Kasumi-1 (cell line): ENCODE data around the gene ABCA13.

Source experiments
- DNase-seq, 2 experiments: peaks; one replicate each; lab custom pipeline; 2025; lab: John Stamatoyannopoulos, UW

ABCA13 gene

GRCh38 chr7:48518092-48518491 is 346.8 kb downstream of the ABCA13 start:
- DNase-seq, result no peak

- no peak for DNase-seq
These were observed 351.4 kb downstream of the ABCA13 start for GRCh38 chr7:48522692-48523091.

GRCh38 chr7:48525736-48526732 is 354.8 kb downstream of the ABCA13 start:
- no peak for DNase-seq

GRCh38 chr7:48528646-48529045 is 357.4 kb downstream of the ABCA13 start:
- no peak for DNase-seq

- DNase-seq, result no peak
These were observed 366.3 kb downstream of the ABCA13 start for GRCh38 chr7:48537561-48537960.

- DNase-seq, result no peak
These were observed 369.5 kb downstream of the ABCA13 start for GRCh38 chr7:48540746-48541145.

- DNase-seq, result no peak
These were observed 377.4 kb downstream of the ABCA13 start for GRCh38 chr7:48548667-48549066.

- no peak for DNase-seq
These were observed 380.4 kb downstream of the ABCA13 start for GRCh38 chr7:48551652-48552051.

GRCh38 chr7:48563334-48563733 is 392.1 kb downstream of the ABCA13 start:
- DNase-seq, result no peak

- DNase-seq, result no peak
These were observed 404.3 kb downstream of the ABCA13 start for GRCh38 chr7:48575516-48575915.

- no peak for DNase-seq
These were observed 416.2 kb downstream of the ABCA13 start for GRCh38 chr7:48587475-48587874.

GRCh38 chr7:48594349-48594748 is 423.1 kb downstream of the ABCA13 start:
- no peak for DNase-seq

GRCh38 chr7:48595756-48596155 is 424.5 kb downstream of the ABCA13 start:
- no peak for DNase-seq

- DNase-seq, result no peak
These were observed 439.4 kb downstream of the ABCA13 start for GRCh38 chr7:48610705-48611104.

- DNase-seq, result no peak
These were observed 440.7 kb downstream of the ABCA13 start for GRCh38 chr7:48611993-48612392.

- no peak for DNase-seq
These were observed 446.2 kb downstream of the ABCA13 start for GRCh38 chr7:48617508-48617907.

GRCh38 chr7:48617993-48618392 is 446.7 kb downstream of the ABCA13 start:
- no peak for DNase-seq

GRCh38 chr7:48621076-48621475 is 449.8 kb downstream of the ABCA13 start:
- DNase-seq, result no peak

- no peak for DNase-seq
These were observed 455.9 kb downstream of the ABCA13 start for GRCh38 chr7:48627164-48627563.

GRCh38 chr7:48628793-48629349 is 457.6 kb downstream of the ABCA13 start:
- DNase-seq, result no peak

GRCh38 chr7:48634116-48634632 is 462.9 kb downstream of the ABCA13 start:
- no peak for DNase-seq

GRCh38 chr7:48635796-48636195 is 464.5 kb downstream of the ABCA13 start:
- no peak for DNase-seq

- DNase-seq, result no peak
These were observed 465.2 kb downstream of the ABCA13 start for GRCh38 chr7:48636391-48637015.
